GM19468 (cell line): ENCODE results near the gene DPT.

Experiments
- ATAC-seq: cut with Tn5 transposase; IDR thresholded peaks from one replicate; pipeline ENCODE4 v1.9.1; 2021; ENCODE audit warnings: mild to moderate bottlenecking, moderate library complexity, moderate number of reproducible peaks; ENCODE audit not compliant: unreplicated experiment; ENCODE audit errors: extremely low read depth

Gene DPT

DNA sequence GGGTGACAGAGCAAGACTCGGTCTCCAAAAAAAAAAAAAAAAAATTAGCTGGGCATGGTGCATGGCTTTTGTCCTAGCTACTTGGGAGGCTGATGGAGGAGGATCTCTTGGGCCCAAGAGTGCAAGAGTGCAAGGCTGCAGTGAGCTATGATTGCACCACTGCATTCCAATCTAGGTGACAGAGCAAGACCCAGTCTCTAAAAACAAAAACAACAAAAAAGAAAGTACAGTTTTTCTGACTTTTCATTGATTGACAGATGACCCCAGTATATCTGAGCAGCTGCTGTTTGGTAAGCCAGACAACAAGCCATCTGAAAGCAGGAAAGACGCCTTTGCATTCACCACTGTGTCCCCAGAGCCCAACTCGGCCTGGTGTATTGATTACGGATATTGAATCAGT lies 10.9 kb upstream of the DPT start:
- no peak for ATAC-seq

DNA sequence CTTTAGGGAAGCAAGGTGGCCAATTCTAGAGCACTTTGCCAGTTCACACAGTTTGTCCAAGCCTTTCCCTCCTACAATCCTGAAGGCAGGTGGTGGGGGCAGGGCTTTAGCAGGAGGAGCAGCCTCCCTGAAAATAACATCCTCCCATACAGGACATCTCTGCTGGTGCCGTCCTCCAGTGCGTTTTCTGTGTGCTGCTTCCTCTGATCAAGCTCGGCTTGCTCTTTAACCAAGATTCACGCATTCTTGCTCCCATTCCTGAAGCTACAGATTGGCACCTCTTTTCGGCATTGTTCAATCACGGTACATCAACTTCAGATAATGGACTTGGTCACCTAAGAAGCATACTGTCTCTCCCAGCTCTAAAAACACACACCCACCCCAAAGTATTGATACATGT lies 7.5 kb upstream of the DPT start:
- no peak for ATAC-seq

DNA sequence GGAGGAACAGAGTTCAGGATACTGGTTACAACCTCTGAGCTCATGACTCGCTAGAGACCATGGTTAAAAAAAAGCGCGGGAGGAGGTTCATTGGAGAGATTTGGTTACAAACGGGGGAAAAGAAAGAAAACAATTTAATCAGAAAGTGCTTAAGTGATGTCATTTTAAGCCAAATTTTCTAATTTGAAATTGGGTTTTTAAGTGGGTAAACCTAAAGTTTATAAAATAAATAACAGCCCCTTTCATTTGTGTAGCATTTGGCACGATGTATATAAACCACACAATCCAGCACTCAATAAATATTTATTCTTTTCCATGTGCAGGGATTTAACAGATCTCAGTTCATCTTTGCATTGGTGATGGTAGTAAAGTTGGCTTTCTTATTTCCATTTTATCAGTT lies 7.0 kb upstream of the DPT start:
- no peak for ATAC-seq

DNA sequence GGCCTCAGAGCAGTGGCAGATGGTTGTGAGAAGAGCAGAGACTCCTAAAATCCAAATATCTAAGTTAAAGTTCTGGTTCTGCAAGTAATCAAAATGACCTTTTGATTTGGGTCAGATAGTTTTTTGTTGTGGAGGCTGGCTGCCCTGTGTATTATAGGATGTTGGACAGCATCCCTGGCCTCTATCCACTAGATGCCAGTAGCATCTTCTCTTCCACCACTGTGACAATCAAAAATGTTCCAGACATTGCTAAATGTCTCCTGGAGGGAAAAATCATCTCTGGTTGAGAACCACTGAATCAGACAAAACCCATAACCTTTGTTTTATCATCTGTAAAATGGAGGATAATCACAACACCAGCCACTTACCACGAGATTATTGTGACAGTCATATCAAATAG lies 5.9 kb upstream of the DPT start:
- ATAC-seq = no peak

DNA sequence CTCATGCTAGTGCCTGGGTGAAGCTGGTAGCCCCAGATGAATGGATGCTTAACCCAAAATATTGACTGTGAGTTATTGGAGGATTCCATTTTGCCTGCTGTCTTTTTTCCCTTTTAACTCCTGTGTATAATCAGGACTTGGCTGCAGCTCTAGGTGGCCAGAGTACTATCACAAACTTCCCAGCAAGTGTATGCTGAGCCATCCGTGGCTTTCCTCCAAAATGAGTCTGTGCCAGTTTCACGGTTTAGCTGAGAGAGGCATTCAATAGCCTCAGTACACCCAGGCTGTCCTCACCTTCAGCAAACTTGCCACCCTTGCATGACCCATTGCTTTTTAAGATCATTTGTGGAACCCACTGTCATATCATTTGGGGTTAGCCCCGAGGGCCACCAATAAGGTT lies 5.3 kb upstream of the DPT start:
- no peak for ATAC-seq

DNA sequence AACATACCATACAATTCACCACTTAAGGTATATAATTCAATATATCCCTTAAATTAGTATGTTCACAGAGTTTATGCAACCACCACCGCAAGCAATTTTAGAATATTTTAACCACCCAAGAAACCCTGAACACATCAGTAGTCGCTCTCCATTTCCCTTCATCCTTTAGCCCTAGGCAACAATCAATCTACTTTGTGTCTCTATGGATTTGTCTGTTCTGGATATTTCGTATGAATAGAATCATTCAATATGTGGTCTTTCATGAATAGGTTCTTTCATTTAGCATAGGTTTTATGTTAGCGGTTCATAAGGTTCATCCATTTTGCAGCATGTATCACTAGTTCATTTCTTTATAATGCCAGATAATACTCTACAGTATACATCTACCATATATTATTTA lies 4.2 kb upstream of the DPT start:
- no peak for ATAC-seq

DNA sequence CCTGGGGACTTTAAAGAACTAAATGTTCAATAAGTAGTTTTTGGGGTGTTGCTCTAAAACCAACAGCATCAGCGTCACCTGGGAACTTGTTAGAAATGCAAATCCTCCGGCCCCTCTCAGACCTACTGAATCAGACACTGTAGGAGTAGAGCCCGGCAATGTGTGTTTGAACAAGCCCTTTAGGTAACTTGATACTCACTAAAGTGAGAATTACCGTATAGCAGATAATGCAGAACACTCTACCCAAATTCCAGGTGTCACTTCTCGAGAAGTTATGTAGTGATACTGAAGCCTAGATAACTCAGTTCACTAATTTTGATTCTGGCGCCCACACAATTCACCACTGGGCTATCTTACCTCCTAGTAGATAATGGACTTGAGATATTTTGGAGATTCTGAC lies 3.7 kb upstream of the DPT start:
- ATAC-seq = no peak

DNA sequence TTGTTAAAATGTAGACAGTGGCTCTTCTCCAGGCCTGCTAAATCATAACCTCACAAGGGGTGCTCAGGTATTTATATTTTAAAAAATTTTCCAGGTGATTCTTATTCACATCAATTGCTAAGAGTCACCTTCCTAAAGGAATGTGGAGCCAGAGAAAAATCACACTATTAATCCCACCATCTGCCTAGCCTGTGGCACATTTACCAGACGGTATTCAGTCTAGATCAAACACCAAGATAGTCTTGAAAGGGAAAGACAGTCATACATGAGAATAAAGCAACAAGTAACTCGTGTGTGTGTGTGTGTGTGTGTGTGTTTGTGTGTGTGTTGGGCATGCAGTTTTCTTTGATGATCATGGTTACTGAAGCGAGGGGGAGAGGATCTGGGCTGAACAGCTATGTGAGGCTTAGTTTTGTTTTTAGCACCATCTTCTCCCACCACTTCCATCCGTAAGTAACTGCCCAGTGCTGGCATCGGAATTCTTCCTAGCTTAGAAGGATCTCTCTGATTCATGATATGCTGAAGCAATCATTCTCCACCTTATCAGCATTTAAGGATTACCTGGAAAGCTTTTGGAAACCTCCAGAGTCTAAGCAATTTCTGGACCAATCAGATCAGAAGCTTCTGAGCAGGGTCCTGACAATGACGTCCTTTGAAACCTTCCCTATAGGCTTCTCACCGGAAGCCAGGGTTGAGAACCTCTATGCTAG lies 2.4 kb upstream of the DPT start:
- ATAC-seq = no peak

DNA sequence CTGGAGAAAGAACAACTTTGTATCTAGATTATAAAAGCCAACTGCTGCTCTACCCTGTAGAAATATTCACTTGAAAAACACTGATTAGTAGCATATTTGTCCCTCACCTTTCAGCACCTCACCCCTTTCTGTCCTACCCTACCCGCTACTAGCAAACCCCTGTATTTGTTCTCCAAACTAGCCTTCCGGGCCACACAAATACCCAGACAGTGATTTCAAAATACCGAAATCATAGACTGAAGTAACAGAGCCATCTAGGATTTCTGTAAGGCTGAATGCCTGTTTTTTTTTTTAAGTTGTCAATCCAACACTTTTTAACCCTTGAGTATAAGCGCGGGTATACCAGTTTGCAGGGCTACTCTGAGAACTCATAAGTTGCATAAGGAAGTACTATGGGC lies 398 bp upstream of the DPT start:
- ATAC-seq = no peak

DNA sequence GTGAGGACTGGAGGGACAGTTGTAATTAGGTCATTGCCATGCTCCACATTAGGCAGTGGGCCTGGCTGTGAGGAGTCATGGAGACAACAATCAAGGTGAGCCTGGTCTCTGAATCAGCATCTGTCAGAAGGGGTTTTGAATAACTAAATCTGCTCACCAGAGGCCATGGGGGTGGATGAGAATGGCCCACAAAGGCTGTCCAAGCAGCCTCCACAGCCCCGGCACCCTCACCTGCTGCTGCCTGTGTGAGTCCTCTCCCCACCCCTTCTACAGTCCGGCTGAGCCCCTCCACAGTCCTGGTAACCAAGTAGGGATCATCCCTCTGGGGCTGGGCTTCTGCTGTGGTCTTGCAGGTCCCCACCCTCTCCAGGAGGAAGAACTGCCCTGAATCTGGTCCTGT lies 2.3 kb downstream of the DPT start:
- ATAC-seq = no peak

DNA sequence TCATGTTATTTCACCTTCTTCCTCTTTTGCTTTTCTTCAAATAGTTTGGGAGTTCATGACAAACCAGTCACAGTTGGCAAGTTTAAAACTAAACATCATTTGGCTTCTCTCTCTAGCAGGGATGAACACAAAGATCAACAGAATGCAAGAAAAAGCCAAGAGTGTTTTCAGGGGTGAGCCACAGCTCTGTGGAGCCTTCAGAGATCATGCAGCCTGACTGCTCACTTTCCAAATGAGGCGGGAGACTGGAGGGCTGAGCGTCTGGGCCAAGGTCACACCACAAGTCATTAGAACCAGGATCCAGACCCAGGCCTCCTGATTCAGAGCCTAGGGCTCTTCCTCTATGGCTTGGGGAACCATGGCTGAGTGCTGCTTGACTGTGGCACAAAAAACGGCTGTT lies 2.7 kb downstream of the DPT start:
- ATAC-seq = no peak

DNA sequence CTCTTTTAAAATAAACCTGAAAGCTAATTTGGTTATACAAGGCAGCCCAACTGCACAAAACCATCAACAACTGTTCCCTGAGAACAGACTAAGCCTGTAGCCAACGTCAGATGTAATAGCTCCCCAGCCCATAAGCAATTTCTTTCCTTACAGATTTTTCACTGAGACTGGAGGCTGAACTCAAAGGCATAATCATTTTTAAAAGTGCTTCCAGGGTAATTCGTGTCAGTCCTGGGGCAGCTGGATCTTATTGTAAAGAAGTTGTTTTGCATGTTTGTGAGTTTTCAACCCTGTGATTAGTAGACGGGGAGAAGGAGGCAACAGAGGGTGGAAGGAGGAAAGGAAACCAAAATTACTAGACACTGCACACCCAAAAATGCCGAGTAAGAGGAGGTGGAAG lies 3.2 kb downstream of the DPT start:
- ATAC-seq = no peak

DNA sequence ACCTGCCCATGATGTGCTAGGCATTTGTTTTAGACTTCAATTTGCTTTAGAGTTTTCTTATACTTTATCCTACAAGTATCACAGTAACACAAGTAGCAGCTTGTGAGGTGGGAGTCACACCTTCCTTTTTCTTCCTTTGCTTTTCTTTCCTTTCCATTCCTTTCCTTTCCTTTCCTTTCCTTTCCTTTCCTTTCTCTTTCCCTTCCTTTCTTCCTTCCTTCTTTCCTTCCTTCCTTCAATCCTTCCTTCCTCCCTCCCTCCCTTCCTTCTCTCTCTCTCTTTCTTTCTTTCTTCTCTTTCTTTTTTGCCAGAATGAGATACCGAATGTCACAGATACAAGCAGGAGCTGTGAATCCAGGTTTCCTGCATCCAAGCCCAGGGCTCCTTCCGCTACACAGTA lies 3.9 kb downstream of the DPT start:
- ATAC-seq = no peak

DNA sequence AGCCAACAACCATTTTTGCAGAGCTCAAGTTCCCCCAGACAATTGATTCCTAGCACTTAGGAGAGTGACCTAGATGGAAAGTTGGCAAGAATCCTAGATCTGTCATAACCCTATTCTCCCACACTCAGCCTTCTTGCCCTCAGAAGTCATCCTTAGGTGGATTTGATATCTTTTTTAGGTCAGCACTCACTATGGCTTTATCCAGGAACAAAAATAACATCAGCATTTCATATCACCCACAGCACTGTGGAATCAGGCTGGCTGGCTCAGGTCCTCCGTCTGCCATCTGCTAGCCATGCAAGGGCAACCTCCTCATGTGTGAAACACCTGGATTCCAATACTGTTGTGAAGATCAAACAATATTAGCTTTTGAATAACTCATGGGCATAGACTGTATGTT lies 6.0 kb downstream of the DPT start:
- ATAC-seq = no peak

DNA sequence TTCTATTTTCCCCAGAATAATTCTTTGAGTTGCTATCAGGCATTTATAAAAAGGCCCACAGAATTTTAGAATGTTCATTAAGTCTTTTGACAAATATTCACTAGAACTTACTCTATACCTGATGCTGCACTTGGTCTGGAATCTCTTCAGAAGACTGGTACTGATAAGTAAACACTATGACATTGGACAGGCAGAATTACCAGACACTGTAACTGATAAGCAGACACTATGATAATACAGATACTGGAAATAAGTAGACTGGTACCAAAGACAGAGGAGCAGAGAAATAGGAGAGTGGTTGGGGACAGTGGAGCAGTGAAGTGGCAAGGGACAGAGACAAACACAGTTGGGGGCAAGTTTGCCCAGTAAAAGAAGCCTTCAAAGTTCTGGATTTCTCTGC lies 8.2 kb downstream of the DPT start:
- no peak for ATAC-seq

DNA sequence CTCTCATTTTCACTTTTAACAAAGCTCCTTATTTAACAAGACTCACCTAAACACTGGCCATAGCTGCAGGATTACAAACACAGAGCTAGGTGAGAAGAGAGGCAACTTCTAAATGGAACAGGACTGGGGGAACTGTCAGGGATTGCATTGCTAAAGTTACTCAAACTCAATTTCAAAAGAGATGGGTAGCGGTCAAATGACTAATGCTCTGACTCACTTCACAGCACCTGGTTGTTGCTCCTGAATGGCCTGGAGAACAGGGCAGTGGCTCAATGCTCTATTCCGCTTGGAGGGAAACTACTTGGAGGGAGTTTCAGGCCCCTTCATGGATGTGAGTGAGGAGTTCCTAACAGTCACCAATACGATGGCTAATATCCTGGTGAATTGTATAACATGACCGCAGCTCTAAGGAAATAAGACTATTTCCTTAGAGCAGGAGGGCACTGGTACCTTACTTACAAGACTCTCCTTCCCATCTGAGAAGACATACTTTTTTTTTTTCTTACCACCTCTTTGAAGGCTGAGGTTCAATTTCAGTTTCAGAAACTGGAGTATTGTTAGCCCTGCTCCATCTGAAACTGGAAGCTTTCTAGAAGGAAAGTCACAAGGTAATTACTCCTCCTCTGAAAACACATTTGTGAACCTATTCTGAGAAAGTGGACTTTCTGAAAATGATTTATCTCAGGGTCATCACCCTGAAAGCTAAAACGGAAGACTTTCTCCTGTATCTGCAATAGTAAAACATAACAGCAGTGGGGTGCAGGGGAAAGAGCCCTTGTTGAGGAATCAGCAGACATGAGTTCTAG lies 9.5 kb downstream of the DPT start:
- peak; percentile 84 for ATAC-seq

DNA sequence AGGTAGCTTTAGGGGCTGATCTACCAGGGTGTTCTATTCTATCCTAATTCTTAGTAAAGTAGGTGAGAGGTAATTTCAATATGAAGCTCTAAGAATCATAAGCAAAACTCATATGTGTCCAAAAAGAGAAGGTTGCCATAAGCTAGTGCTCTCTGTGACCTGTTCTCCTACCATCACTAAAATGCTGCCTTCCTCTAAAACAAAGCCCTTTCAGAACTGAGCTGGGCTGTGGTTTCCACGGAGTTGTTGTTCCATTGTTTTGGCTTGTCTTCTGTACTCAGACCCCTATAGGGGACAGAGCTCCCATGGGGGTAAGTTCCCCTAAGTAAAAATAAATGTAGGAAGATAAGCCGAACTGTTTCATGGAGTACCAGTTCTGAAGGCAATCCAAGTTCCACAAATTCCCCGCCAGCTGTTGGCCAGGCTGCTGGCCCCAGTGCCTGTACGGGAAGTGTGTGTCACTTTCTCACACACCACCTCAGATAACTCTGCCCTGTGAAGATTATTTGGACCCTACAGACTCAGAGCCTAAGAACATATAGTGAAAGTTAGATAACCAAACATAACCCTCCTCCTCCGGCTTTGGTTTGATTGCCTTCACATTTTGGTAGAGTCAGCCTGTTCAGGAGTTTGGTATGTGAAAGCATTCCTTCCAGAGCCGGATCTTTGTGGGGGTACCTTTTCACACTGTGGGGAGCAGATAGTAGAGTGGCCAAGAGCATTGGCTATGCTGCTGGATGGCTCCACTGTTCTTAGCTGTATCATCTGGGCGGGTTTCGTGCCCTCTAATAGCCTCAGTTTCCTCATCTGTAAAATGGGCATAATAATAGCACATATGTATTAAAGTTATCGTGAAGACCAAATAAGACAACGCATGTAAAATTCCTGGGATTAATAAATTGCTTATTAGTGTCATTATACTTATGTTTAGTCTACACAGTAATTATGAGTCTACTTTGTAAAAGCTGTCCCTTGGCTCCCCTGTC lies 10.8 kb downstream of the DPT start:
- ATAC-seq = no peak

DNA sequence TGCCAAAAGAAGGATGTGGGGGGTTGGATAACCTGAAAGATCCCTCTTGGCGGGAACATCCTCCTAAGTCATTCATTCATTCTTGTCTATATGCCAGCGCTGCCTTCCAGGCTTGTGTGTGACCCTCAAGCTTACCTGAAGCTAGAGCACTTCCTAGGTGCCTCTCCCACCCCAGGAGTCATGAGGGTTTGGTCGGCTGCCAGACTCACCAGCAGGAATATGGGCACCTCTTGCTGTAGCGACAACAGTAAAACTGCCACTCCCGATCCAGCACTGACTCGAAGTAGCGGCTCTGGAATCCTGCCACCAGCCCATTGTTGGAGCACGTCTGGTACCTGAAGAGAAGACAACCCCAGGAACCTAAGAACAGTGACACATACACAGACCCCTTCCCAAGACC lies 15.0 kb downstream of the DPT start:
- ATAC-seq = no peak

DNA sequence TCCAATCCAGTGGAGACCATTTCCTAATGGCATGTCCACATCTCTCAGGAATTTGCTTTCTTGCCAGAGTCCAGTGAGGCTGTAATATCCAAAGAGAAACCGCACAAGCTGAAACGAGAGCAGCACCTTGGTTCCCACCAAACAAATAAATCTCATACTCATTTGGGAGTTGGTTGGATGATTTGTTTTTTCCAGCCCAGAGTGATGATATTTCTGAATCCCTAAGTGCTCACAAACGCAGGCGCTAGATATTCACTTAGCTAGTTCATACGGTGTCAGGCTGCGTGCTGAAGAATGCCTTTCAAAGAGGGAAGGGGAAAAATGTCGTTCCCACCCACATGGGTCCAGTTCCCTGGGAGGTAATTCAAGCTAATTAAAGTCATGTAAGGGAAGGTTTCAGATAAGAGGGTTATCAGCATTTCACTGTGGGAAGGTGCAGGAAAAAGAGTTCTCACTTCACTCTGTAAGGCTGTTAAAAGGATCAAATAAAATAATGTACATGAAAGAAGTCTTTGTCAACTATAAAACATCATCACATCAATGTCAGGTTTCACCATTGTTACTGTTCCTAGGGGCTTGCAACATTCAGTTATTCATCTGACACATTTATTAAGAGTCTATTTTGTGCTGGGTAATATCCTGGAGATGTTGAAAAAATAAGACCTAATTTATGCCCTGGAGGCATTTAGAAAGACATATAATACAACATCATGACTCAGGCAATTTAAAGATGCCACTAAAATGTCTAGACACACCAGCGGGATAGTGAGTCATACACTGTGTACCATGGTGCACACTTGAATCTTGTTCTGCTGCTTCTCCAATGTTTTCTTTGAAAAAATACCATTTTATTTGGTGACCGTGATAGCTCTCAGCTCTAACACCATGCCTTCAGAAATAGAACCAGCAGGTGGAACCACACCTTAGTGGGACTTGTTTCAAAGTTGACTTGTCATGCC lies 19.3 kb downstream of the DPT start:
- ATAC-seq = no peak
